CD4-positive, alpha-beta T cell (primary cell): Measurements from ENCODE around the gene CCDC73. TPM values are rescaled to one million over a fixed set of nuclear protein-coding genes. Genes with fewer than 3 reads are reported as not detected.
"Not testable (repeated sequence)": the region's sequence is repeated elsewhere in the genome, so short reads cannot be mapped to it uniquely, and the experiment has no call there.

Source experiments
- ATAC-seq: fragments of 200-7000 bp; cut with Tn5 transposase; one replicate; pipeline ENCODE4 v1.10.0; 2022; ENCODE audit warnings: mild to moderate bottlenecking; ENCODE audit not compliant: poor library complexity
- CTCF ChIA-PET: fragments of 350-600 bp; sonication (Branson Sonifier 250); formaldehyde crosslinking; loops from one replicate; lab custom pipeline; 2021; ENCODE audit warnings: antibody characterized with exemption, inconsistent platforms; lab: Charles Lee
- POLR2A ChIA-PET: fragments of 350-600 bp; sonication (Branson Sonifier 250); formaldehyde crosslinking; loops from one replicate; lab custom pipeline; 2021; ENCODE audit warnings: antibody characterized with exemption, inconsistent platforms; lab: Charles Lee
- DNase-seq, 14 experiments: peaks; one replicate each; pipeline ENCODE4 v3.0.0-alpha.2; 2013 to 2020; ENCODE audit warnings: mixed read lengths in 2 of 14
- H3K27ac ChIP-seq, 2 donors: one replicate each; pipeline versions ENCODE4 v1.5.1 to v1.7.0; 2013; ENCODE audit warnings: low read length in 2 of 2, low read depth in 1 of 2, mild to moderate bottlenecking in 1 of 2
- H3K27me3 ChIP-seq, 2 experiments: 1 replicate in 1 of 2; 2 replicates in 1 of 2; pipeline versions ENCODE4 v1.6.1 to v1.7.0; 2013; ENCODE audit warnings: low read length in 2 of 2, control low read depth in 1 of 2, mild to moderate bottlenecking in 1 of 2, moderate library complexity in 1 of 2; ENCODE audit not compliant: insufficient read depth in 2 of 2, control insufficient read depth in 1 of 2
- H3K36me3 ChIP-seq: one replicate; pipeline ENCODE4 v1.6.1; 2013; ENCODE audit warnings: low read length, control low read depth; ENCODE audit not compliant: insufficient read depth
- H3K4me1 ChIP-seq: one replicate; pipeline ENCODE4 v1.6.1; 2013; ENCODE audit warnings: low read length, control low read depth; ENCODE audit not compliant: insufficient read depth
- H3K4me3 ChIP-seq: one replicate; pipeline ENCODE4 v1.5.1; 2013; ENCODE audit warnings: mild to moderate bottlenecking, low read length, moderate library complexity
- H3K9me3 ChIP-seq, 2 experiments: 1 replicate in 1 of 2; 2 replicates in 1 of 2; pipeline versions ENCODE4 v1.6.1 to v1.7.0; 2013; ENCODE audit warnings: low read length in 2 of 2, mild to moderate bottlenecking in 2 of 2, control low read depth in 1 of 2, moderate library complexity in 1 of 2; ENCODE audit not compliant: control insufficient read depth in 1 of 2, insufficient read depth in 1 of 2
- H3K27ac Mint-ChIP-seq: one replicate; pipeline ENCODE4 v1.8.0; 2020; ENCODE audit warnings: mixed read lengths
- H3K27me3 Mint-ChIP-seq: one replicate; pipeline ENCODE4 v1.8.0; 2021; ENCODE audit warnings: mixed read lengths
- H3K36me3 Mint-ChIP-seq: one replicate; pipeline ENCODE4 v1.8.0; 2021; ENCODE audit warnings: low read depth, mixed read lengths
- H3K4me1 Mint-ChIP-seq: one replicate; pipeline ENCODE4 v1.8.0; 2021; ENCODE audit warnings: low read depth, mixed read lengths
- H3K4me3 Mint-ChIP-seq: one replicate; pipeline ENCODE4 v1.8.0; 2020; ENCODE audit warnings: mild to moderate bottlenecking, mixed read lengths
- H3K9me3 Mint-ChIP-seq: one replicate; pipeline ENCODE4 v1.8.0; 2020; ENCODE audit warnings: mixed read lengths
- CTCF ChIP-seq: fragments of 200-600 bp; IDR thresholded peaks from one replicate; pipeline ENCODE4 v1.8.0; 2022; ENCODE audit warnings: antibody characterized with exemption, mild to moderate bottlenecking
- intact Hi-C, 2 experiments: fragments of 100-400 bp; cut with DNase I in 1 of 2; cut with micrococcal nuclease in 1 of 2; formaldehyde crosslinking; loops; one replicate each; pipeline versions ENCODE4 v1.15.1 to v1.9.0; 2023 to 2025; cut with DNase I, micrococcal nuclease
- total RNA-seq, 174 experiments: library from RNA in 2 of 174; stranded (reverse) in 2 of 174; gene quantifications; one replicate each; pipeline ENCODE4 v1.2.3 and lab custom pipeline; 2021 to 2026

Gene CCDC73
- total RNA-seq, 2 experiments from 2014 or later, result not detected

DNA sequence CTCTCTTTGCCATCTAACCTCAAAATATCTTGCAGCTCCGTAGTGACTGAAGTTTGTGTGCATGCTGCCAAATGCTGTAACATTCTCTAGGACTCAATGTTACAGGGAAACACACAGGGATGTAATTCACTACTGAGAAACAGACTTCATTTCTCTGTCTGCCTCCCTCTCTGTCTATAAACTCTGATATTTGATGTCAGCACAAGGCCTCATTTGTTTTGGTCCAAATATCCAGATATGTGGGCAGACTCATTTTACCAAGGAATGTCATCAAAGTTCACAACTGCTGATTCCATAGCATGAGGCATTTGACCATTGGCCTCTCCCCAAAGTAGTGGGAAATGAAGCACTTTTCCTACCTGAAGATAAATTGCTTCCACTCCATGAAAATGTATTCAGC, 32.8 kb upstream of the CCDC73 start:
- intact Hi-C loops, result no loop called here
- Histone ChIP-seq H3K9me3 (peaks cover 0 to 9% of the 10 kb centered on the region in 2 experiments), H3K36me3 (no peaks in the 10 kb centered on the region), H3K27me3 (peaks cover 10 to 20% of the 10 kb centered on the region in 2 experiments), H3K4me1 (peaks cover 11% of the 10 kb centered on the region), H3K27ac (no peak overlapping the region), H3K4me3 (no peak overlapping the region)
- no peak for TF ChIP-seq CTCF
- peaks cover 12% of the 10 kb centered on the region for H3K4me1 Mint-ChIP-seq
- H3K4me3 Mint-ChIP-seq, result no peak overlapping the region
- H3K9me3 Mint-ChIP-seq, result peaks cover 2% of the 10 kb centered on the region
- ChIA-PET POLR2A (no interaction called here), CTCF (no interaction called here)
- no peak for DNase-seq
- ATAC-seq, result no peak
- peaks cover 40% of the 10 kb centered on the region for H3K27me3 Mint-ChIP-seq
- H3K27ac Mint-ChIP-seq, result no peak overlapping the region
- no peaks in the 10 kb centered on the region for H3K36me3 Mint-ChIP-seq

- Histone ChIP-seq H3K27ac (no peak overlapping the region), H3K4me3 (no peak overlapping the region), H3K4me1 (peaks cover 11% of the 10 kb centered on the region), H3K27me3 (peaks cover 7 to 15% of the 10 kb centered on the region in 2 experiments), H3K36me3 (no peaks in the 10 kb centered on the region), H3K9me3 (peaks cover 0 to 9% of the 10 kb centered on the region in 2 experiments)
- ChIA-PET POLR2A (no interaction called here), CTCF (no interaction called here)
- Mint-ChIP-seq H3K27ac (no peak overlapping the region), H3K4me3 (no peak overlapping the region), H3K36me3 (no peaks in the 10 kb centered on the region), H3K4me1 (peaks cover 12% of the 10 kb centered on the region), H3K27me3 (peaks cover 39% of the 10 kb centered on the region), H3K9me3 (peaks cover 2% of the 10 kb centered on the region)
- no peak for TF ChIP-seq CTCF
- DNase-seq (no peak), ATAC-seq (no peak)
- intact Hi-C loops, result no loop called here
These were observed 31.7 kb upstream of the CCDC73 start for GRCh38 chr11:32826113-32826512.

DNA sequence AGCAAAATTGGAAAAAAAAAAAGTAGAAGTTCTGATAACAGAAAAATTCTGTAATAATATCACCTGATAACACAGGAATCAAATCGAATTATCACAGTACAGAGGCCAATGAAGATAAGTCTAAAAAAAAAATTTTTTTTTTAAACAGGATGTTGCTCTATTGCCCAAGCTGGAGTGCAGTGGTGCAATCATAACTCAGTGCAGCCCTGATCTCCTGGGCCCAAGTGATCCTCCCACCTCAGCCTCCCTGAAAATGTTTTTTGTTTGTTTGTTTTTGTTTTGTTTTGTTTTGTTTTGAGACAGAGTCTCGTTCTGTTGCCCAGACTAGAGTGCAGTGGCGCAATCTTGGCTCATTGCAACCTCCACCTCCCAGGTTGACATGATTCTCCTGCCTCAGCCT, 29.2 kb upstream of the CCDC73 start:
- not testable (repeated sequence) for H3K36me3 Mint-ChIP-seq

DNA sequence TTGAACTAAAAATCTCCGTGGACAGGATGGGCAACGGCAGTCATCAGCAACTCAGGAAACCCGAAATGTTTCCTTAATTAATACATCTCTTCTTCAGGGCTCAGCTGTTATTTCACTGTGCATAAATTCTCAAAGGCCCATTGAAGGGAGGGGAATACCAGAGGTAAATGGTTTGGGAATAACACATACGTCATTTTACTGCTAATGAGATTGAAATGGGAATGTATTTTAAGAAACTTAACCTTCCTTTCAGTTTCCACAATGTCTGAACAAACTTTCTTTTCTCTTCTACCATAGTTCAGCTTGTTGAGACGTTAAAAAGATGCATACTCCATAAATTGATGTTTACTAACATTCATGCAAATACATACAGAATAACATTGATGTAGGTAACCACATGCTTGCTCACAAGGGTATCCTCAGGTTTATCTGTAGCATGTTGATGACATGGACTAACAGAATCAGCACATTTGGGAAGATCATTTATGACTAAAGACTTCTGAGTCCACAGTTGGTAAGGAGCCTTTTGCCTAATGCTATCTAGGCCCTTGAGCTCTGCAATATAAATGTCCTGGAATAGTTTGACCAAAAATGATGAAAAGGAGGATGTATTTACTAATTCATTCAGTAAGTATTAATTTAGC, 27.6 kb upstream of the CCDC73 start:
- Histone ChIP-seq H3K36me3 (no peaks in the 10 kb centered on the region), H3K4me1 (no peaks in the 10 kb centered on the region), H3K27ac (no peak overlapping the region), H3K4me3 (no peak overlapping the region), H3K9me3 (peaks cover 0 to 4% of the 10 kb centered on the region in 2 experiments), H3K27me3 (no peaks in the 10 kb centered on the region)
- POLR2A ChIA-PET, result no interaction called here
- Mint-ChIP-seq H3K27ac (no peak overlapping the region), H3K9me3 (peaks cover 2% of the 10 kb centered on the region), H3K4me1 (no peaks in the 10 kb centered on the region), H3K36me3 (no peaks in the 10 kb centered on the region), H3K4me3 (no peak overlapping the region), H3K27me3 (peaks cover 13% of the 10 kb centered on the region)
- DNase-seq (no peak), ATAC-seq (no peak)
- CTCF ChIA-PET, result no interaction called here
- intact Hi-C loops, result no loop called here
- no peak for TF ChIP-seq CTCF

More for the DNA sequence above, 29.2 kb upstream of the CCDC73 start:
- H3K27me3 Mint-ChIP-seq, result peaks cover 21% of the 10 kb centered on the region
- H3K4me3 Mint-ChIP-seq, H3K27ac ChIP-seq, H3K27ac Mint-ChIP-seq, H3K27me3 ChIP-seq, H3K4me1 ChIP-seq, CTCF ChIA-PET, H3K9me3 Mint-ChIP-seq, H3K4me1 Mint-ChIP-seq, ATAC-seq, H3K9me3 ChIP-seq, H3K4me3 ChIP-seq, H3K36me3 ChIP-seq, POLR2A ChIA-PET, DNase-seq, intact Hi-C loops: not testable (repeated sequence)
